GM13976 (cell line): ENCODE data around the gene ACAA2.

Experiments used
- DNase-seq: peaks from one replicate; pipeline ENCODE4 v3.0.0; 2012; ENCODE audit warnings: low spot score
- CTCF ChIP-seq: IDR thresholded peaks from 2 replicates; pipeline ENCODE4 v1.5.1; 2012; ENCODE audit warnings: borderline replicate concordance, mild to moderate bottlenecking; ENCODE audit not compliant: insufficient read depth; ENCODE audit errors: extremely low read depth, missing control alignments, control extremely low read depth
- in situ Hi-C: fragments of 300-500 bp; cut with MboI; formaldehyde crosslinking; loops from one replicate; pipeline ENCODE4 v1.12.0; 2022; ENCODE audit warnings: low sequenced_read_pairs, mixed read lengths, inconsistent platforms; ENCODE audit not compliant: unreplicated experiment

ACAA2 gene

GRCh38 chr18:49766646-49767045 is 46.7 kb downstream of the ACAA2 start:
- no peak for TF ChIP-seq CTCF
- DNase-seq: no peak
- in situ Hi-C loops: no loop called here

GRCh38 chr18:49764032-49764431 is 49.3 kb downstream of the ACAA2 start:
- no peak for TF ChIP-seq CTCF
- in situ Hi-C loops: no loop called here
- no peak for DNase-seq

- no peak for DNase-seq
- in situ Hi-C loops: no loop called here
- TF ChIP-seq CTCF: no peak
Observed at GRCh38 chr18:49763590-49763989, 49.7 kb downstream of the ACAA2 start.

- TF ChIP-seq CTCF: no peak
- no peak for DNase-seq
- in situ Hi-C loops: no loop called here
Observed at GRCh38 chr18:49762191-49763077, 50.9 kb downstream of the ACAA2 start.

GRCh38 chr18:49761771-49762170 is 51.6 kb downstream of the ACAA2 start:
- no peak for DNase-seq
- in situ Hi-C loops: no loop called here
- TF ChIP-seq CTCF: no peak

- no peak for TF ChIP-seq CTCF
- in situ Hi-C loops: no loop called here
- no peak for DNase-seq
Observed at GRCh38 chr18:49758263-49758610, 55.1 kb downstream of the ACAA2 start.
